OCI-LY1 (cell line): ENCODE results near the gene NXNL1.

Experiments used
- EZH2 ChIP-seq: fragments of 200-600 bp; sonication (generic), shearing (Covaris generic); IDR thresholded peaks from 2 replicates; pipeline ENCODE4 v1.8.0; 2017; ENCODE audit warnings: borderline replicate concordance, mixed run types, mild to moderate bottlenecking, antibody characterized with exemption, low read length, moderate library complexity, mixed read lengths
- TF ChIP-seq, protein P1 (sequence below): fragments of 200-600 bp; sonication (generic), shearing (Covaris generic); IDR thresholded peaks from 2 replicates; pipeline ENCODE4 v1.5.1; 2017; ENCODE audit warnings: mild to moderate bottlenecking, antibody characterized with exemption, low read length, moderate library complexity, mixed read lengths

- TF ChIP-seq, protein P1, sequence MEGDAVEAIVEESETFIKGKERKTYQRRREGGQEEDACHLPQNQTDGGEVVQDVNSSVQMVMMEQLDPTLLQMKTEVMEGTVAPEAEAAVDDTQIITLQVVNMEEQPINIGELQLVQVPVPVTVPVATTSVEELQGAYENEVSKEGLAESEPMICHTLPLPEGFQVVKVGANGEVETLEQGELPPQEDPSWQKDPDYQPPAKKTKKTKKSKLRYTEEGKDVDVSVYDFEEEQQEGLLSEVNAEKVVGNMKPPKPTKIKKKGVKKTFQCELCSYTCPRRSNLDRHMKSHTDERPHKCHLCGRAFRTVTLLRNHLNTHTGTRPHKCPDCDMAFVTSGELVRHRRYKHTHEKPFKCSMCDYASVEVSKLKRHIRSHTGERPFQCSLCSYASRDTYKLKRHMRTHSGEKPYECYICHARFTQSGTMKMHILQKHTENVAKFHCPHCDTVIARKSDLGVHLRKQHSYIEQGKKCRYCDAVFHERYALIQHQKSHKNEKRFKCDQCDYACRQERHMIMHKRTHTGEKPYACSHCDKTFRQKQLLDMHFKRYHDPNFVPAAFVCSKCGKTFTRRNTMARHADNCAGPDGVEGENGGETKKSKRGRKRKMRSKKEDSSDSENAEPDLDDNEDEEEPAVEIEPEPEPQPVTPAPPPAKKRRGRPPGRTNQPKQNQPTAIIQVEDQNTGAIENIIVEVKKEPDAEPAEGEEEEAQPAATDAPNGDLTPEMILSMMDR = no peak
- TF ChIP-seq EZH2 = no peak
Observed at GRCh38 chr19:17483605-17484002, 22.9 kb upstream of the NXNL1 start.
